ENCODE results near the gene SFT2D3.

The SFT2D3 gene, protein sequence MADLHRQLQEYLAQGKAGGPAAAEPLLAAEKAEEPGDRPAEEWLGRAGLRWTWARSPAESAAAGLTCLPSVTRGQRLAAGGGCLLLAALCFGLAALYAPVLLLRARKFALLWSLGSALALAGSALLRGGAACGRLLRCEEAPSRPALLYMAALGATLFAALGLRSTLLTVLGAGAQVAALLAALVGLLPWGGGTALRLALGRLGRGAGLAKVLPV

DNA sequence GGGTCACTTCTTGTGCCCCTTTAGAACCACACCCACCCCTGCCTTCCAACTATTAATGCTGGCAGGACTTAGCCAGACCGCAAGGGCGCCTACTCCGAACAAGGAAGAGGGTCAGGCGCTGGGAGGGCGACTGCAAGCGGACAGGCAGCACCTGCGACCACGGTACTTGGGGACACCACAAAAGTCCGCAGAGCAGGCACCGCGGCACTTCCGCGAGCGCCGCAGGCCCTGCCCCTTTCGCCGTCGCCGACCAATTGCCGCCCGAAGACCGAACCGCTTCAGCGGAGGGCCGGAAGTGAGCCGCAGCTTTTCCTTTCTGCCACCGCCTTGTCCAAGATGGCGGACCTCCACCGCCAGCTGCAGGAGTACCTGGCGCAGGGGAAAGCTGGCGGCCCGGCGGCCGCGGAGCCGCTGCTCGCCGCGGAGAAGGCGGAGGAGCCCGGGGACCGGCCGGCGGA, at the start of gene SFT2D3:
SFT2D3 (plus strand) TSS at position 305 of the 458 bp plus-strand sequence; CDS start at position 337, 32 bp downstream.
- DNase-seq = peak; percentile 91

DNA sequence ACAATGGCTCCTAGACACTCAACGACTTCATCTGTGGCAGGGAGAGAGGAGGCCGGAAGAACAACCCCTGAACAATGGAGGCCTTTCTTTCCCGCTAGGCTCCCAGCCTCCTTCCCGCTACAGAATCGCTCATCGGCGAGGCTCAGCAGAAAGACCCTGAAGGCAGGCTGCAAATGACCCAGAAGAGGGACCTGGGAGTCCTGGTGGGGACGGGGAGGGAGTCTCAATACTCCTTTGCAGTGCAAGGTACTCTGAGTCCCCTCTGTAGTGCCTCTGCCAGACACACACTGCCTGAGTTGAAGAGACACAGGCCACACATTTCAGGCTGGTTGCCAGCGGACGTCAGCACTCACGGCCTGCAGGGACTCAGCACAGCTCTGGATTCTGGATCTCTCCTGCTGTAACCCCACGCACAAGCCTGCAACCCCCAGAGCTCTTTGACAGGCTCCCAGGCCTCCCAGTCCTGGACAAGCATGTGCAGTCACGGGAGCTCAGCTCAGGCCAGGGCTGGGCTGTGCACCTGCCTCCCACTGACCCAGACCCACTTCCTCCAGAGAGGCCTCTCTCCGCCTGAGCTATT, 49.2 kb upstream of the SFT2D3 start:
- DNase-seq = peak; percentile 81

DNA sequence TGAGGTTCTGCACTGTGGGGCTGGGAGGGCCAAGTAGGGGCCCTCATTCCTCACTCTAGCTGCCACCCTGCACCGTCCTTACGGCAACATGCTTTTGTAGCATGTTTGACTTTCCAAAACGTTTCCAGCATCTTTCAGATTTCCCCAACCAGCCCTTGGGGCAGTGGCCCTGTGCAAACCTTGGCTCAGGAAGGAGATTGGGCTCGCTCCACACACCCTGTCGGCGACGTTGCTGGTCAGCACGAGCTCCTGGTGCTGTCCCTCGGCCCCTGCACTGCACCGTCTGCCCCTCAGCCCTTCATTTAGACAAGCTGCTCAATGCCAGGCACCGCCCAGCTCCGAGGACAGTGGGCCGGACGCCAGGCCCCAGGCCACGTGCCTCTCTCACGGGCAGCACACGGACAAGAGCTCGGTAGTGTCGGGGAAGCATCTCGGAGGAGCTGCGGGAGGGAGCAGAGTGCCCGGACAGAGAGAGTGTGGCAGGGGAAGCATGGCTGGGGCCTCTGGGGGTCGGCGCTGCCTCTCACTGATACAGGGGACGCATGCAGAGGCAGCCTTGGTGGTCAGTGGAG, 48.4 kb upstream of the SFT2D3 start:
- DNase-seq = no peak

DNA sequence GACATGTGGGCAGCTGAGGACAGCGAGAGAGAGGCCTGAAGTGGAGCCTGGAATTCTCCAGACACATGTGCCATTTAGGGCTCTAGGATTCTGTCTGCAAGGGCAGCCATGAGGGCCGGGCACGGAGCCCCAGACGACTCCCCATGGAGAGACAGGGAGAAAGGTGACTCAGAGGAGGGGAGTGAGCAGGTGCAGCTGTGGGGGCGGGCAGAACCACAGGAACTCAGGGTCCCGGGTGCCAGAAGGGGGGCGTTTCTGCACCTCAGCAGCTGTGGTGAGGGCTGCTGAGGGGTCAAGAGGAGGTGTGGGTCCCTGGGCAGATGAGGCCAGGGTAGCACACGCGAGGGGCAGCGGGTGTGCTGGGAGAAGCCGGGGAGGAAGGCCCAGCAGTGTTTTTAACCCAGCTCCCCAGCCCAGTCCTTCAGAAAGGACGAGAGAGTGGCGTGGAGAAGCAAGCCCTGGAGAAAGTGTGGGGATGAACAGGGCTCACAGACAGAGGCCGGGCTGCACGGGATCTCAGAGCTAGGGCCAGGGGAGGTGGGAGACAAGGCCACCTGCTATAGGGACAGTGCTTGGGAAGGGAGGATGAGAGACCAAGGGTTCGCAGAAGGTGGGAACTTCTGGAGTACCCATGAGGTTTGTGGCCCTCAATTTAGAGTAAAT, 47.7 kb upstream of the SFT2D3 start:
- DNase-seq = no peak

DNA sequence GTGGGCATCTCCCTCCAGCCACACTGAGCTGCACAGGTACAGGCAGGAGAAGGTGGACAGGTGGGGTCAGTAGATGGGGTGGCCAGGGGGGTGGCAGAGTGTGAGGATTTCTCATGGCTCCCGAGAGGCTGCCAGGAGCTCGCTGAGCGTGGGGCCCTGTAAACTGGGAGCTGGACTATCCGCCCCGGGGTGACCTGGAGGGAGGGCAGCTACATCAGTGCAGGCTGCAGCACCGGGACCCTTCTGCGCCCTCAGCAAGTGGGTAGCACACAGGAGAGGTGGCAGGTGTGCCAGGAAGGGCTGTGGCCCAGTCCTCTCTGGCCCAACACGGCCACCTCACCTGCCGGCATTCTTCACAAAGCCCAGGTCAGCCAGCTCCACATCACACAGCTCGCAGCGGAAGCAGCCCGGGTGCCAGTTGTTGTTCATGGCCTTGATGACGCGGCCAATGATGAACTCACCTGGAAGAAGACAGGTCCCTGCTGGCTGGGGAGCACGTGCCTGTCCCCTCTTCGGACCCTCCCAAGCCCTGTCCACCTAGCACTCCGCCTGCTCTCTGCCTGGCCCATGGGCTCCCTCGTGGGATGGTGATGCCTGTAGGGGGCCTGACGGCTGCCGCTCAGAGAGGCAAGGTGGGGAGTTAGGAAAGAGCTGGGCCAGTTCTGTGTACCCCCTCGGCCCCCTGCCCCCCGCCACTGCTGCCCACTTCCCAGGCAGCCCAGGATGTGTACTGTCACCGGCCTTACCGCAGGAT, 47.0 kb upstream of the SFT2D3 start:
- DNase-seq = no peak

DNA sequence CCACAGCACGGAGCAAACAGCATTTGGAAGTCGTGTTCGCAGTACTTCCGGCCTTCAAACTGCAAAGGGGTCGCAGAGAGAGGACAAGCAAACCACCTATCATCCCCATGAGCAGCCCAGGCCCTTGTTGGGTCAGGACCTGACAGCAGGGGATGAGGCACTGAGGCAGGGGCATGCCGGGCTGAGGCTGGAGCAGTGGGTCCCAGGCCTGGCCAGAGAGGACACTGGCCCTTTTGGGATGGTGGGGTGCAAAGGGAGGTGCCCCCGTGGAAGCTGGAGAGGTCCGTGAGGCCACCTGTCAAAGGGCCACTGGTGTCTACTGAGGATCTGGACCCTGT, 46.5 kb upstream of the SFT2D3 start:
- DNase-seq = no peak

DNA sequence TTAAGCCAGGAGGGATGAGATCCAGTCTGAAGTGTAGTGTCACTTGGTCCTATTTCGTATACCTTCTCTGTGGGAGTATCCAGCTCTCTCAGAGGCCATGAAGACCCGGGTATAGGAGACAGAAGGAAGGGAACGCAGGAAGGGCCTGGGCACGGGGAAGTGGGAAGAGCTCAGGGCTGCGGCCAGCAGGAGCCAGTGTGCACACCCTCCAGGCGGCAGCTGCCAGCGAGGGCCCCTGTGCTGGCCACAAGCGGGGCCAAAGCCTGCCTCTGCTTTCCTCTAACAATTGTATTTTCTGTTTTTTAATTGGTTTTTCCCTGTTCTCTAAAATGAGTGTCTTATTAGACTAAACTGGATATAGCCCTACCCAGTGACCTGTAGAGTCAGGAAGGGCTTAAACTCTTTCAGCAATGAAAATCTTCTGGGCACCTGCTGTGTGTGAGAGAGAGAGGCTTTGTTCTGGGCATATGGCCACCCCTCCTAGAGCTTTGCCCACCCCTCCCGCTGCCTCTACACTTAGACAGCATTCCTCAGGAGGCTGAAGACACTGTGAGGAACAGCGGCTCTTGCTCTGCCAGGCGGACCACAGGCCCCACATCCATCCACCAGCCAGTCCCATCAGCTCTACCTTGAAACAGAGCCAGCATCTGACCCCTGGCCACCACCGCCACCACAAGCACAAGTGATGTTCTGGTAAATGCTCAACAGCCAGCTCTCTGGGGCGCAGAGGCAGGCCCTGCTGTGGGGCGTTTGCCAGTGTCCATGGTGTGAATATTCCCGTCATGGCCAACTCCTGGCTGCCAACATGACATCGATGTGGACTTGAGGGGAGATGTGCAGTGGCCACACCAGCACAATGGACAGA, 45.9 kb upstream of the SFT2D3 start:
- DNase-seq = no peak

DNA sequence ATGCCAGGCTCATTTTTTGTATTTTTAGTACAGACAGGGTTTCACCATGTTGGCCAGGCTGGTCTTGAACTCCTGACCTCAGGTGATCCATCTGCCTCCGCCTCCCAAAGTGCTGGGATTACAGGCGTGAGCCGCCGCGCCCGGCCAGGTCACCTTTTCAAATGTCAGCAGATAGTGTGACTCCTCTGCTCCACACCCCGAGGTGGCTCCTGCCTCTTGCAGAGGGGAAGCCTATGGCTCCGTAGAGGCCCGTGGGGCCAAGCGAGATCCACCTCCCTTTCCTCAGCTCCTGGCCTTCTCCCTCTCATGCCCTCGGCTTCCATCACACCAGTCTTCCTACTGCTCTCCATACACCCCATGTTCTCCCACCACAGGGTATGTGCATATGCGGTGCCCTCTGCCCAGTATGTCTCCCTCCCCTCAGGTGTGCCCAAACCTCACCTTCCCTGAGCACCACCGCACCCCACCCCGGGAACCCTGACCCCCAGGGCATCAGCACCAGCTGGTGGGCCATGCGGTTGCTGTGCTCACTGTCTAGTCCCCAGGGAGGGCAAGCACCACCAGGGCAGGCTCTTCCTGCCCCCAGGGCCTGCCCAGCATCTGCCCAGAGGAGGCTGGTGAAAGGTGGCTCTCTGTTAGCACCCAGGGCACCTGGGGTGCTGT, 44.6 kb upstream of the SFT2D3 start:
- DNase-seq = no peak

DNA sequence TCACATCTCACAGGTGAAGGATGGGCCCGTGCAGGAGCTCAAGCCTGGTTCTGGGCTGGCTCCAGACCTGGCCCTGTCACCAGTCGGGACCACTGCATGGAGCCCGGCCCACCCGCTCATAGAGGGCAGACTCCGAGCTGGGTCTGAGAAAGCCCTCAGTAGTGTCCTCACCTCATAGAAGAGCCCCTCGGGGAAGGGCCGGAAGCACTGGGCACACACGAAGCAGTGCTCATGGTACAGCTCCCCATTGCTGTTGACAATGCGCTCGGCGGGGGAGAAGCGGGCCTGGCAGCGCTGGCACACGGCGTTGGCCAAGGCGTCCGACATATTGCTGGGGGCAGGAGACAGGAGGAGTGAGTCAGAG, 44.1 kb upstream of the SFT2D3 start:
- DNase-seq = no peak

DNA sequence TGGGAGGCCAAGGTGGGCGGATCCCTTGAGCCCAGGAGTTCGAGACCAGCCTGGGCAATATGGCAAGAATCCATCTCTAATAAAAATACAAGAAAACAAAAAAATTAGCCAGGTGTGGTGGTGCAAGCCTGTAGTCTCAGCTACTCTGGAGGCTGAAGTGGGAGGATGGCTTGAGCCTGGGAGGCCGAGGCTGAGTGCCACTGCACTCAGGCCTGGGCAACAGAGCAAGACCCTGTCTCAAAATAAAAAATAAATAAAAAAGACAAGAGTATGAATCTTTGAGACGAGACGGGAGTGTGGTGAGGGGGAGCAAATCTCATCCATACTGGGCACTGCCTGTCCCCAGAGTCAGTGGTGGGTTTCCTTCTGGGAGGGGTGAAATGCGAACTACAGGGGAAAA, 43.2 kb upstream of the SFT2D3 start:
- DNase-seq = no peak

DNA sequence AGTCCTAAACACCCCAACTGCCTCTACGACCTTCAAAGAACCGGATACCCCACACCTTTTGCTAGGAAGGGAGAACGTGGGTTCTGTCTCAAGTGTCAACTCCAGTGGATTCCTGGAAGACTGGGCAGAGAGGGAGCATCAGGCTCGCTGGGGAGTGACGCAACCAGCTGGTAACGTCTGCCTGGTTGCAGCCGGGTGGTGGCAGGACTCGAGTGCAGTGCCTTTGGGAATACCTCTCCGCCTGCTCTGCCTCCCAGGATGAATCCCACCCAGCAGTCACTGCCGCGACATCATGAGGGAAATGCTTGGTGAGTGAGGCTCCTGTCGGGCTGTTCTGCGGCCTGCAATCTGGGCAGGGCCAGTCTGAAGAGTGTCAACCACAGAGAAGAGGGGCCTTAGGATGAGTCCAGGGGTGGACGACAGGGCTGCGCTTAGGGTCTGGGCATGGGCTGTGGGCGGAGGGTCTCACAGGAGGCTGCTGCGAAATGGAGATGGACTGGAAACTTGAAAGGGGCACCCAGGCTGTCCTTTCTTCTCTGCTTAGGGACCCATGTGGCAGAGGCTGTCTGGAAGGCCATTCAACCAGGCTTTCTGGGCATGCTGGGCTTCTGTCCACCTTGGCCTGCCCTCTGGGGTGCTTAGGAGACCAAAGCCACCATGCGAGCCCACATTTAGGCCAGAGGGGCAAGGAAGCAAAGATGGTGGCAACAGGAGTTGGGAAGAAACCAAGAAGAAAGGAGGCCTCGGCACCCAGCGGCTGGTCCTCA, 42.5 kb upstream of the SFT2D3 start:
- no peak for DNase-seq

DNA sequence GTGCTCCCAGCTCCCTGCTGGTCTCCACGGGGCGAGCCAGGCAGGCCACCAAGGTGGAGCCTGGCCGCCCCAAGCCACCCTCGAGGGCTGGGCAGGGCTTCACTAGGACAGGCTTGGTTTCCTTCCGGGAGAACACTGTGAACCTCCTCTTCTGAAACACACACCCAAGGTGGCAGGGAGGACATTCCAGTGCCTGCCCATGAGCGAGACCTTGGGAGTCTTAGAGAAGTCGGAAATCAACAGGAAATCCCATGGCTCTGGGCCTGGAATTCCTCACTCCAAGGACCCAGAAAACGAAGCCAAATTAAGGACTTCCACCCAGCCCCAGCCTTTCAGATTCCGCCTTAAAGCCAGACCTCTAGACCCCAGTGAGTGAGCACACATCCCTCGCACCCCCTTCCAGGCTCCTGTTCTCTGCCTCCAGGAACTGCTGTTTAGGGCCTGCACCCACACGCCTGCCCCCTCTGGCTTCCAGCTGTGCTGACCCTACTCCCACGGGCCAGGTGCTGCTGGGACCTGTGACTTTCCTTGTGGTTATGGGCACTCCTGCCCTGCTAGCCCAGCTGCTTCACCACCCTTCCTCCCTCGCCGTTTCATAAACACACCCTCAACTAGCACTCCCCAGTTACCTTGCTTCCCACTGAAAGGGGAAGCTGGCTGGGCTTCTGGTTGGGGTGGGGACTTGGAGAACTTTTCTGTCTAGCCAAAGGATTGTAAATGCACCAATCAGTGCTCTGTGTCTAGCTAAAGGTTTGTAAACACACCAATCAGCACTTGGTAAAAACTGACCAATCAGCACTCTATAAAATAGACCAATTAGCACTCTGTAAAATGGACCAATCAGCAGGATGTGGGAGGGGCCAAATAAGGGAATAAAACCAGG, 41.6 kb upstream of the SFT2D3 start:
- no peak for DNase-seq

DNA sequence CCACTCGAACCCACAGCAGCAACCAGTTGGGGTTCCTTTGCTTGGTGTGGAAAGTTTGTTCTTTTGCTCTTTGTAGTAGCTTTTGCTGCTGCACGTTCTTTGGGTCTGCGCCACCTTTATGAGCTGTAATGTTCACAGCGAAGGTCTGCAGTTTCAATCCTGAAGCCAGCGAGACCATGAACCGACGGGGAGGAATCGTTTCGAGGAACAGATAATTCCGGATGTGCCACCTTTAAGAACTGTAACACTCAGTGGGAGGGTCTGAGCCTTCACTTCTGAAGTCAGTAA, 41.1 kb upstream of the SFT2D3 start:
- DNase-seq = no peak

DNA sequence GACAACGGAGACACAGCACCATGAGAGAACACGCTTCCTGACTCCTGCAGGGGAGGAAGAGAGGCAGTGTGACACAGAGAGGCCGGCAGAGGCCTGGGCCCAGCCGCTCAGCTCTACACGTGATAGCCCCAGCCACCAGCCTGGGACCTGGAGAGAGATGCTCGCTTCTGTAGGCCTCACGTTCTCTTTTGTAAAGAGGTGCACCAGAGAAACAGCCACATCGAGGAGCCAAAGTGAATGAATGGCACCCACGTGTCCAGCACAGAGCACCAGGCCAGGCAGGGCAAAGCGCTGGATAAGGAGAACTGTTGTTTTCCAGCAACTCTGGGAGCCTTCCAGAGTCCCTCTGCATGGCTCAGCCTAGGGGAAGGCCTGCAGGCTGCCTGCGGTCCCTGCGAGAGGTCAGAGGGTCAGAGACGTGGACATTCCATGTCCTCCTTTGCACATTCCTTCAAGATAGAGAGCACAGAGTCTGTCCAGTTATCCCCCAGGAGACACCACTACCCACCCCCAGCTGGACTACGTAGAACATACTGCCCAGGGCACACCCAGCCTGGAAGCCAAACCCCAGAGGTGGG, 40.1 kb upstream of the SFT2D3 start:
- peak; percentile 39 for DNase-seq

DNA sequence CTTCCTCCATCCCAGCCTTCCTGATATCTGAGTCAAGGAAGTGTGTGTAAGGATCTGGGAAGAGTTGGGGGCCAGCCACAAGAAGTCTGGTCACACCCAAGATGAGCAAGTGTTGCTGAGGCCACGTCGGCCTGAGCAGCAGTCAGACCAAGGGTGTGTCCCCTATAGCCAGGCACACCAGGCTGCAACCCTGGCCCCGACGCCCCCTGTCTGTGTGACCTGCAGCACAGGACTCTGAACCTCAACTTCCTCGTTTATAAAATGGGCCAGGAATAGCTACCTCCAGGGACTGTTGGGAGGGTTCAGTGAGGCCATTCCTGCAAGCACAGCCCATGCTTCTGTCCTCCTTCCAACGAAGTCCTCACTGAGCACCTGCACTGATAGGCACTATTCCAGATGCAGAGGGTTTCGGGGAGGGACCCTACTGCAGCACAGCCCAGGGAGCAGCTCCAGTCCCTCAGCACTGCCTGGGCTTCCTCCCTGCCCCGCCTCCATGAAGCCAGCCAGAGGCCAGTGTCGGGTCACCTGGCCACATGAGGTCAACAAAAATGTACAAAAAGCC, 39.3 kb upstream of the SFT2D3 start:
- no peak for DNase-seq

DNA sequence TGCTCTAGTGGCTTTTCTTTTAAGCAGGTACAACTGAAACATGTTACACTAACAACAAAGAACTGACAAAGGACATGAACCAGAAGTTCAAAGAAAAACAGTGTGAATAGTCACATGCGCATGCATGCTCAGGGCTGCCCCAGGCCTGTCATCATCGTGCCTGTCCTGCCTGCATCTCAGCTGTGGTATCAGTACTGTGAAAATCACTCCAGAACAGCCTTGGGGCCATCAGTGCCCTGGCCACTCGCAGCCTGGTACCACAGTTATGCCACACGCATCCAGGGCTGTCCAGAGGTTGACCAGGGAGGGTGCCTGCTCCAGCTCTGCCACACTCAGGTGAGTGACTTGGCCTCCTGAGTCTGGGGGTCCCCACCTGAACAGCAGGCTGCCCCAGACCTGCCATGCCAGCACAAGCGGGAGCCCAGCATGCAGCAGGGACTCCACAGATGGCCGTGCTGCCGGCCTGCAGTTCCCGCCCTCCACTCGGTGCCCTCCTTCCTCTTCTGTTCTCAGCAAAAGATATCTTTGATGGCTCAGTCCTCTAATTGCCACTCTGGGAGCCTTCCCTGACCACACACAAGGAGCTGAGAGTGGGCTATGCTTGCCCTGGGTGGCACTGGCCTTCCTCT, 38.2 kb upstream of the SFT2D3 start:
- no peak for DNase-seq

DNA sequence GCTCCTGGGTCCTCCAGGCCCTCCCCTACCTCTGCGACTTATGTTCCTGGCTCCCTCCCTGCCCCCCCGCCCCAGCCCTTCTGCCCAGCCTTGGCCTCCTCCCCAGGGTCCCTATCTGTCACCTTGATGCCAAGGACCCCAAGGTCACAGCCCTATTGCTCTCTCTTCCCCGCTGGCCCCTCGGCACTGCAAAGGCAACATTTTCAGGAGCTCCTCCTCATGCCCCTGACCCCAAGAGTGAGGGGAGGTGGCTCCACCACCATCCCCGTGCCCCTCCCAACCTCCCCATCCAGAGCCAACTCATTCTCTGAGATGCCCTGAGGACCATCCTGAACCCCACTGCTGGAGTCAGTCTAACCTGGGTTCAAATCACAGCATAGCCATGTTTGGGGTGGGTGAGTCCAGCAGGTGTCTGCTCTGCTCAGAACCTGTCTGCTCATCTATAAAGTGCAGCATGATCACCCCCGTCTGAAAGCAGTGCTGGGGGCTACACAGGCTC, 37.7 kb upstream of the SFT2D3 start:
- no peak for DNase-seq

DNA sequence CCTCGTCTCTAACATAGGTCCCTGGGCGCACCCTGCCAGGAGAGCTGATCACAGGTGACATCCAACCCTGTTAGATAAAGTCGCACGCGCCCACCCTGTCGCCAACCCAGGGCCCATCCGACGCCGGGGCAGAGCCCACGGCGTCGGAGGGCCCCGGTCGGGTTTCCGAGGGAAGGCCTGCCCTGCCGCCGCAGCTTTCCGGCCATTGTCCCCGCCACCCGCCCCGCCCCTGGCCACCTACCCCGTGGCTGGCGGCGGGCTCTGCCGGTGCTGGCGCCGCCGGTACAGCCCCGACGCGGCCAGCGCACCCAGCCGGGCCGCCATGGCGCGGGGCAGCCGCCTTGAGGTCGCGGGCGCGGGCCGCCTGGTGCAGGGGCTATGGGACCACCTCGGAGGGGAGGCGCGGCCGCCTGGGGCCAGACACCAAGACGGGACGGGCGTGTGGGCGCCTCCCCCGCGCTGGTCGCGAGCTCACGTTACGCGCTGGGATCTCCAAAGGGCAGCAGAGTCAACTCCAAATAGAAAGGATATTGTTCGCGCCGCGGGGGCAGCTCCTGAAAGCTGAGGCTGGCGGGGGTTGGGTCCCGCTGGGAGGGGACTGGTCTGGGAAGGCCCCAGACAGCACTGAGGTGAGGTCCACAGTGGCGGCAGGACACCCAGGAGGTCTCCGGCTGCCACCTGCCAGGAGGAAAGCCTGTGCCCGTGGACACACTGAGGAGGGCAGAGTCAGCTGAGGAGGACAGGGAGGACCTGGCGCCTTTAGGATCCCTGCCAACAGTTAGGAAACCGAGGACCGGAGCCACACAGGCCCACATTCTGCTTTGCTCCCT, 37.0 kb upstream of the SFT2D3 start:
- DNase-seq = no peak
